GM21390 (cell line): ENCODE data around the gene FAM107A.

ENCODE experiments used
- ATAC-seq: cut with Tn5 transposase; IDR thresholded peaks from one replicate; pipeline ENCODE4 v1.9.1; 2021; ENCODE audit not compliant: unreplicated experiment

Gene FAM107A

GRCh38 chr3:58594117-58594516 lies 16.9 kb upstream of the FAM107A start:
- ATAC-seq, result no peak

- ATAC-seq, result no peak
Observed at GRCh38 chr3:58591517-58592510, 14.6 kb upstream of the FAM107A start.

DNA sequence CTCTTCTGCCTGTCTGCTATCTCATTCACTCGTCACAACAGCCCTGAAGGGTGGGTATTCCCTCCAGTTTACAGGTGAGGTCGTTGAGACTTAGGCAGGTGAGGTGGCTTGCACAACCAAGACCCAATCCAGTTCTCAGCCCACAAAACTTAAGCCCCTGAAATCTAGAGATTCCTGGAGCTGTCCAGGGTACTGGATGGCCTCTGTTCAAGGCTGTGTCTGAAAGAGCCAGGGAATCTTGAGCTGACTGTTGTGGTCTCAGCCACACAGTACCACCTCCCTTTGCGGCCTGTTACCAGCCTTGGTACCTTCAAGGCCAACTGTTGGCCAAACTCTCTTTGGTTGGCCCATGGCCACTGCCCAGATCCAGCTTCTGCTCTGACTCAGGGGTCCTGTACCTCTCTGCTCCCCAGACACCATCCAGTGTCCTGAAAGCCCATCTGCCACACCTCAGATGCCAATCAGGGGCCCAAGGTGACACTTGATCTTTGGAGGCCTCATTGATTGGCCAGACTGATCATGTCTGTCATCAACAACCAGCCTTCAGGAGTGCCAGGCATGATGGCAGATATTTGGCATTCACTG lies 10.9 kb upstream of the FAM107A start:
- ATAC-seq, result no peak

DNA sequence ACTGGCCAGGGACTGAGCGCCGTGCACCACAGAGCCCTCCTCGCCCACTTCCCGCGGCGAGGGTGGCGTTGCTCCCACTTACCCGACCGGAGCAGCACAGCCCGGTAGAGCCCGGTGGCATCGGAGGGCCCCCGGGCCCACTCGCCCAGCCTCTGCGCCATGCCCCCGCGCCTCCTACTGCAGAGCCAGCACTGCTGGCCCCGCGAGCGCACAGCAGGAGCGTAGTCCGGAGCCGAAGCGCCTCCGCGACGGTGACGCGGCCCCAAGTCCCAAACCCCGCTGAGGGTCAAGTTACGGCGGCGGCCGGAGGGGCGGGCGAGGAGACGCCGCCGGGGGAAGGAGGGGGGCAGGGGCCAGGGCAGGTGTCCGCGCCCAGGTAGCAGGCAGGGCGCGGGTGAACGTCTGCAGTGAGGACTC lies 9.6 kb upstream of the FAM107A start:
- no peak for ATAC-seq

DNA sequence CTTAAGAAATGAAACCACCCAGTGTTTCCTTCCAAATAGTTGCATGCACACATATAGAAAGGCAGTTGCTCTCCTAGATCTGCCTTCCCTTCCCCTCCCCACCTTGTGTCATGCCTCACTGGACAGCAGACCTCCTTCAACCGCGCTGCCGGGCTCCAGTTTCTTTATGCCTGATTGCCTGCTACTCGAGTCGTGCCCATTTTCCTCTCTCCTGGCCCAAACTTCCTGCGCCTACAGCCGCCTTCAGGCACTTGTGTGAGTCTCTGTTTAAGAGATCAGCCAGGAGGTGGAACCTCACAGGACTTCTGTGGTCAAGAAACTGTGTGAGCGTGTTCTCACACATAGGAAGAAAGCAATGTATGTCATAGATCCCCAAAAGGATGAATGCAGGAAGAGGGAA lies 8.8 kb upstream of the FAM107A start:
- ATAC-seq, result no peak

DNA sequence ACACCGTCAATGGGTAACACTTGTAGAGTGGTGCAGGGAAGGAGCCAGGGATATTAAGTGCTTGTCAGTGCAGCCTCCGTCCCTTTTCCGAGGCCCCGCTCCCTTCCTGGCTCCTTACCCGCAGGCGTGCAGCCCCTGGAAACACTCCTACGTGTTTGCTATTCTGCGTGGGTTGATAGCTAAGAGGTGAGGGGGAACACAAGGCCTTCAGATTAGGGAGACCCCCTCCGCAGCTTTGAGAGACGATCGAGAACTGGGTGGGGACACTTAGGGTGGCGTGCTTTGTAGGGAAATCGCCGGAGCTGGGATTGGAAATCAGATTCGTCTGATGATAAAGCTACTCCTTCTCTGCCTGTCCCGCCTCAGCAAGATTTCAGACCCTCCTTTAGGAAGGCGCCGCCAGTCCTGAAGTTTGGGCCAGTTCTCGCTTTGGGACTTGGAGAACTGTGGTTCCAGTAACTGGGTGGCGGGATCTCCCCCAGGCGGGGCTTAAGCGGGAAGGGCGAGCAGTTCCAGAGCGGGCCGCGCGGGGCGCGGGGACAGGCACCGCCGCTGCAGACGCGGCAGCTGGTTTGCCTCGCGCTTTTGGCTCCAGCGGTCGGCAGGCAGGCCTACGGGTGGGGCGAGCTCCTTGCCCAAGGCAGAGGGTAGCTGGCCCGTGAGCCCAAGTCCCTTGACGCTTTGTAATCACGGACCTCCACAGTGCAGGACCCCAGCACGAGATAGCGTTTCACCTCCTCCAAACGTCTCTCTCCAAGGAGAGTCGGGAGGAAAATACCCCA lies 8.0 kb upstream of the FAM107A start:
- peak; percentile 94 for ATAC-seq

DNA sequence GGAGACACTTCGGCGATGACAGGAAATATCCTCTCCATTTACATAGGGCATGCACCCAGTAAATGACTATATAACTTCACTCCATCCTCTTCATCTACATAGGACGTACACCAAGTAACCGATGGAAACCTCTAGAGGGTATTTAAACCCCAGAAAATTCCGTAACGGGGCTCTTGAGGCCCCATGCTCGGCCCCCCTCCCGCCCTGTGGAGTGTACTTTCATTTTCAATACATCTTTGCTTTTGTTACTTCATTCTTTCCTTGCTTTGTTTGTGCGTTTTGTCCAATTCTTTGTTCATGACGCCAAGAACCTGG lies 7.5 kb upstream of the FAM107A start:
- ATAC-seq, result no peak

DNA sequence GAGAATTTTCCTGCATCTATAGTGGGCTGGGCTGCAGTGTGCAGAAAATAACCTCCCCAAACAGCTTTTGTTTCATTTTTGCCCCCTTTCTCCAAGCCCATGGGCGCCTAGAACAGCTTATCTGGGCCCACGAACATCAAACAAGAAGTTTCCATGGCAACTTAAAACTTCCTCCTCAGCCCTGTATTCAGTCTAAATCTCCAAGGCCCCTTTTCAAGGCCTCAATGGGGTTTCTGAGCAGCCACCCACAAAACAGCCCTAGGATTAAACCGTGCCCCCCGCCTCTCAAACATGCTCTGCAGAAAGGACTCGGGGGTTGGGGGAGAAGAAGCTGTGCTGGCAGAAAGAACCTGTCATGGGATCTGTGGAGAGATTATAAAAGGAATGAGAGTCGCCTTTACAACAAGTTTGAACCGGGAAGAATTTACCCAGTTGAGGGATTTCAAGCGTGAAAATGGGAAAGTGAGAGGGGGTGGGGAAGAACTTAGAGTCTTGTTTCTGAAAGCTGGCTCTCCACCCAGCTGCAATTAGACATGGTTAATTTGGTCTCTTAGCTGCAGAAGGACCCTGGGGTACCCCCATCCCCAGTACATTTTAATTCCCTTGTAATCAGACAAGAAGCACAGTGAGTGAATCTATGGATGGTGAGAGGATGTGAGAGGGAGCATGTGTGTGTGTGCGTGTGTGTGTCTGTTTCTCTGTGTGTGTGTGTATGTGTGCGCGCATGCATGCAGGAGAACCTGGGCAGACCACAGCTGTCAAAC lies 4.3 kb upstream of the FAM107A start:
- ATAC-seq, result no peak

DNA sequence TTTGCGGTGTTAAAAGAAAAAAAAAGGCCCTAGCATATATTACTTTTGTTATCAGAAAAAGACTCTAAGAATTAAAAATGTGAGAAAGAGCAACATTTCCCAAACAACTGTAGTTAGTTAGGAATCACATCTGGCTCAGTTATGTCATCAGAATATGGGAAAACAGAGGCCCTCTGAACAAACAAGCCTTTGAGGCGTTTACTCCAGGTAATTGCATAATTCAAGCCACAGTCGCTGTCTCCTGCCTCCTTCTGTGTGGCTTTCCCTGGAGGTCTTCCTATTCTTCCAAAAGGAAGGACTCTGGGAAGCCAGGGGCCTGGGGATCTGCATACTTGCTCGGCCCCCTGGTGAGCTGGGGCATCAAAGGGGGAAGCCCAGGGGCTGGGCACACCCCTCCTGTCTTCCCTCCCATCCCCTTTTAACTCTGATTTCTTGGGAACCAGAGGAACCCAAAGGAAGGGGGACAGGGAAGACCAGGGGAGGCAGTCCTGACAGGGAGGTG lies 3.7 kb upstream of the FAM107A start:
- ATAC-seq, result no peak

DNA sequence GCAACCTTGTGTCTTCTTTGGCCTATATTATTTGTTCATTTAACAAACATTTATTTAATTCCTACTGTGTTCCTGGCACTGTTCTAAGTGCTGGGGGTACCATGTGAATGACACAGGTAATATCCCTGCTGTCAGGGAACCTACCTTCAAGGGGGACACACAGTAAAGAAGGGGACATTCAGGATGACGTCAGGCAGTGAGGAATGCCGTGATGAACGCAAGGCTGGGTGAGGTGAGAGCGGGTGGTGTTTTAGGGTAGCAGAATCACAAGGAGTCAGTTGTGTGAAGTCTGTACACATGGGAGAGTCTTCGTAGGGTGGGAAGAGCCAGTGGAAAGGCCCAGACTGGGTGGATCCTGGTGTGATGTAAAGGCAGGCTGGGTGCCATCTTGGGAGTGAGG lies 1.7 kb upstream of the FAM107A start:
- no peak for ATAC-seq

GRCh38 chr3:58576716-58577115 lies 475 bp downstream of the FAM107A start:
- ATAC-seq, result no peak

DNA sequence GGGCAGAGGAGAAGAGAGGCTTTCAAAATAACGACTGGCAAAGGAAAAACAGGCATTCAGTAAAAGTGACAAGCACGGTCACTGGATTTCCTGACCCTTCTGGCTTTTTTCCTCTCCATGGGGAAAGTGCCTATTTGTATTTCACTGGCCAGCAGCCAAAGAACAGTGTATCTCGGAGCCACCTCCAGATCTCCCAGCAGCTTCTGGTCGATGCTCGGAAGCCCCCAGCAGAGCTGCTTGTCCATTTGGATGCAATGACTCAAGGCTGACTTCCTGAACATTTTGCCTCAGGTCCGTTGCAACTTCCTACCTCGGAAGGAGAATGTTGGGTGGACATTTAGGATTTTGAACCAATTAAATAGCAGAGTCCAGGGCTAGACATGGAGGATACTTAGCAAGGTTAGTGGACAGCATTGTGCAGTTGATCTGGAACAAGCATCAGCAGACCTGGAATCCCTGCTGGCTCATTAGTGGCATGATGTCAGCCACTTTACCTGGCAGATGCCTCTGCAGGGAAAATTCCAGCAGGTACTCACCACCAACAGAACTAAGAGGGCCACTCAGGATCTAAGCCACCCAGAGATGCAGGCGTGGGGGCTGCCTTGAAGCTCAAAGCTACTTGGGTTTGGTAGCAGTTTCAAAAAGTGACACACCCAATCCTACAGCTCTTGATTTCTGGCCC lies 1.1 kb downstream of the FAM107A start:
- no peak for ATAC-seq

DNA sequence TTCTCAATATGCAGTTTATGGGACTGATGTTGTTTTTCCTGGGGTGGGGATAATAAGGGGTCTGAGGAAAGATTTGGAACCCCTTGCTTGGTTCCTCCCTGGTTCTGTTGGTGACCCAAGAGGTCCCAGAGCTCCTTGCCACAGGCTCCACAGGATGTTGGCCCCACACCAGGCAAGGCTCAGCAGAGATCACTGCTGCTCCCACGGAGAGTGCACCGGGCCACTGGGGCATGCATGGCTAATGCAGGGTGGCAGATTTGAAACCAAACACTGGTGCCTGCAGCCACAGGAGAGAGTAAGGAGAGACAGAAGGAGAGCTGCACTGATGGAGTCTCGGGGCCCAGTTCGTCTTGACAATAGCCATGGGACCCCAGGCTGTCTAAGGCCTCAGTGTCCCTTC lies 2.5 kb downstream of the FAM107A start:
- no peak for ATAC-seq

DNA sequence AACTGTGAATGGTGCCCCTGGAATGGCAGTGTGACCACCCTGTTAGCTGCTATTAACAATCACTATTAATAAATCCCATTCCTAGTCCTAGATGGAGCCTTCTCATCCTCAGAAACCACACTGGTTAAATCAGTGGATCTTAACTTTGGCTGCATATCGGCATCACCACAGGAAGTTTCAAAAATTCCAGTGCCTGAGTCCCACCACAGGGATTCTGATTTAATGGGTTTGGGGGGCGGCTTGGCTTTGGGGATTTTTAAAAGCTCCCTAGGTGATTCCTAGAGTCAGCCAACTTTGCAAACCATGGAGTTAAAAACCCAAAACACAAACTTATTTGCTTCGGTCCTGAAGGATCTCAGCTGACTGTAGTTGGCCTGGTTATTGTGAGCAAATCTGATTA lies 3.1 kb downstream of the FAM107A start:
- no peak for ATAC-seq

DNA sequence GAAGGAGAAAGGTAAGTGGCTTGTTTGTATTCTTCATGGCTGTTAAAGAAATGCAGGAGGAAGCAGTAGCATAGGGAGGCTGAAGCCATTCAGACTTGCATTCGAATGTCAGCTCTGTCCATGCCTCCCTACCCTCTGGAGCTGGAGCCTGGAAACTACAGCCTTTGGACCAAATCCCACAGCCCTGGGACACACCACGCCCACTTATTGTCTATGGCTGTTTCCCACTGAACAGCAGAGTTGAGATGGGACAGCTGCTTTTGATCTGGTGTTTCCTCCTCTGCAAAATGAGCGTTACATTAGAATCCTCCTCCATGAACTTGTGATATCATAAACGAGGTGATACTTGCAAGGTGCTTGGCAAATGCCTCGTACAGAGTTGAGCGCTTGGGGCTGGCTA lies 3.6 kb downstream of the FAM107A start:
- ATAC-seq, result no peak

GRCh38 chr3:58572634-58573230 lies 4.5 kb downstream of the FAM107A start:
- no peak for ATAC-seq

- no peak for ATAC-seq
Observed at GRCh38 chr3:58572013-58572633, 5.1 kb downstream of the FAM107A start.

GRCh38 chr3:58570851-58571250 lies 6.3 kb downstream of the FAM107A start:
- no peak for ATAC-seq

DNA sequence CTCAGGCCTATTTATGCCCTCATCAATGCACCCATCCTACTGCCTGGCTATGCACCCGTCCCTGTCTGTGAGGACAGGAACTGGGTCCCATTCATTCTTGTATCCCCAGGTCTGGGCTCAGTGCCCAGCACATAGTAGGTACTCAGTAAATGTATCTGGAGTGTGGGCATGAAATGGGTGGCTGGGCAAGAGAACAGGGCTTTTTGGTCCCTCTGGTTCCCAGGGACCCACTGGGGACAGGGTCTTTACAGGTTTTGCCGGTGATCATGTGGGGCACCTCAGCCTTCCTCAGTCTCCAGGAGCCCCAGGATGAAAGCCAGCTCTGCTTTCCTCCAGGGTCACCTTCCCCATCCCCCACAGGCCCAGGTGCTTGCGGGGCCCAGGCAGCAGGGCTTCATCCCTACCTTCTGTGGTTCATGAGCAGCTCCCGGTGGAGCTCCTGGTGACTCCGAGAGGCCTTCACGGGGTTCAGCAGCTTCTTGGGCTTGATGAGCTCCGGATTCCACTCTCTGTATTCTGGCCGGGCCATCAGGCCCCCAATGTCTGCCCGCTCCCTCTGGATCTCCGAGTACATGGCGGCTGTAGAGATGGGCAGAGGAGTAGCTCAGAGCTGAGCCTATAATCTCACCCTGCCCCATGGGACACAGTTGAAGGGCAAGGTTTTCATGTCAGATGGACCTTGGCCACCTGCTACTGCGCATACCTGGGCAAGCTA lies 7.7 kb downstream of the FAM107A start:
- no peak for ATAC-seq
